Aorta (tissue), 5 donors: ENCODE results near the gene MYG1. TPM values are rescaled to one million over a fixed set of nuclear protein-coding genes. Genes with fewer than 3 reads are reported as not detected.
A peak's percentile ranks its signal among the peaks of the same experiment; 100 is the strongest.

Experiments used
- ATAC-seq: fragments of 200-7000 bp; cut with Tn5 transposase; one replicate; pipeline ENCODE4 v1.9.1; 2022; ENCODE audit warnings: moderate library complexity; ENCODE audit not compliant: low FRiP score
- DNase-seq, 2 donors: peaks; one replicate each; pipeline ENCODE4 v3.0.0-alpha.2; 2020
- H3K27ac ChIP-seq, 2 donors: one replicate each; pipeline ENCODE4 v1.5.1; 2013; ENCODE audit warnings: low read length in 2 of 2, mild to moderate bottlenecking in 2 of 2, moderate library complexity in 2 of 2, control low read depth in 1 of 2, inconsistent platforms in 1 of 2, low read depth in 1 of 2
- H3K27me3 ChIP-seq, 2 donors: one replicate each; pipeline ENCODE4 v1.6.1; 2013; ENCODE audit warnings: control low read depth in 1 of 2, low read length in 1 of 2, mild to moderate bottlenecking in 1 of 2, moderate library complexity in 1 of 2; ENCODE audit not compliant: insufficient read depth in 2 of 2, control insufficient read depth in 1 of 2
- H3K36me3 ChIP-seq, 2 donors: one replicate each; pipeline ENCODE4 v1.6.1; 2013; ENCODE audit warnings: control low read depth in 1 of 2, low read length in 1 of 2, mild to moderate bottlenecking in 1 of 2; ENCODE audit not compliant: insufficient read depth in 2 of 2, control insufficient read depth in 1 of 2
- H3K4me1 ChIP-seq, 2 donors: one replicate each; pipeline ENCODE4 v1.6.1; 2013; ENCODE audit warnings: low read length in 2 of 2, control low read depth in 1 of 2, mild to moderate bottlenecking in 1 of 2, moderate library complexity in 1 of 2; ENCODE audit not compliant: insufficient read depth in 2 of 2, control insufficient read depth in 1 of 2
- H3K4me3 ChIP-seq, 2 donors: one replicate each; pipeline ENCODE4 v1.5.1; 2013; ENCODE audit warnings: low read length in 2 of 2, control low read depth in 1 of 2, mild to moderate bottlenecking in 1 of 2
- H3K9me3 ChIP-seq: one replicate; pipeline ENCODE4 v1.6.1; 2013; ENCODE audit warnings: mild to moderate bottlenecking, low read length; ENCODE audit not compliant: control insufficient read depth
- WGBS, 2 donors: extraction: QIAGEN DNeasy Blood & Tissue Kit; methylation state at CpG; one replicate each; pipeline ENCODE4 v1.1.7; 2013; 5-methylcytosine and 5-hydroxymethylcytosine counted together
- intact Hi-C, 2 donors: fragments of 100-400 bp; cut with DNase I; formaldehyde crosslinking; loops; one replicate each; pipeline versions ENCODE4 v1.14.2 to v1.15.0; 2022
- polyA plus RNA-seq, 2 donors: library from polyadenylated mRNA; stranded (reverse); fragments of 200-250 nt; gene quantifications; one replicate each; pipeline ENCODE4 v1.2.3, GENCODE V29; 2013
- total RNA-seq, 2 donors: library from RNA; stranded (reverse); fragmentation: NEBNext Ultra II Directional; extraction: Animal tissue kit (Norgen Biotek cat#: 25700); gene quantifications; one replicate each; pipeline ENCODE4 v1.2.1, GENCODE V29; 2021
- donor health status: healthy with polysubstance abuse.
- donor health status: Bipolar disorder and iron deficiency.
- donor health status: DM: no; HTN: no; CAD: no.
- donor health status: DM: no; HTN: no; CAD: no.
- donor health status: DM: yes; HTN: yes; CAD: no.

Gene MYG1
- total and polyA plus RNA-seq, 4 donors: 32.7 to 112 (median 41.1) TPM

- no peaks in the 10 kb centered on the region for H3K27me3 ChIP-seq
- DNase-seq (no peak), ATAC-seq (no peak)
- H3K9me3 ChIP-seq: no peaks in the 10 kb centered on the region
- no peaks in the 10 kb centered on the region for H3K4me1 ChIP-seq
- H3K36me3 ChIP-seq: no peaks in the 10 kb centered on the region
- intact Hi-C loops: no loop called here
- WGBS, 2 donors: 42 to 45% methylated on average over 6 of the region's 6 CpGs
- H3K4me3 ChIP-seq: no peak overlapping the region
- no peak overlapping the region for H3K27ac ChIP-seq
Measured at GRCh38 chr12:53338916-53339315, 39.4 kb downstream of the MYG1 start.

GRCh38 chr12:53340398-53340797 is 40.9 kb downstream of the MYG1 start:
- no peak overlapping the region for H3K27ac ChIP-seq
- no peaks in the 10 kb centered on the region for H3K36me3 ChIP-seq
- intact Hi-C loops: no loop called here
- H3K27me3 ChIP-seq: no peaks in the 10 kb centered on the region
- no peak overlapping the region for H3K4me3 ChIP-seq
- H3K9me3 ChIP-seq: no peaks in the 10 kb centered on the region
- no peaks in the 10 kb centered on the region for H3K4me1 ChIP-seq
- ATAC-seq (no peak), DNase-seq (no peak)
- 84 to 85% methylated on average over 9 of the region's 9 CpGs for WGBS, 2 donors

GRCh38 chr12:53343449-53343848 is 44.0 kb downstream of the MYG1 start:
- ATAC-seq: no peak
- DNase-seq: no peak
- intact Hi-C loops: no loop called here
- no peak overlapping the region for H3K27ac ChIP-seq
- 64 to 68% methylated on average over 3 of the region's 3 CpGs for WGBS, 2 donors
- no peaks in the 10 kb centered on the region for H3K27me3 ChIP-seq
- H3K4me1 ChIP-seq: no peaks in the 10 kb centered on the region
- H3K4me3 ChIP-seq: no peak overlapping the region
- H3K36me3 ChIP-seq: no peaks in the 10 kb centered on the region
- no peaks in the 10 kb centered on the region for H3K9me3 ChIP-seq

- Histone ChIP-seq H3K4me3 (no peak overlapping the region), H3K36me3 (no peaks in the 10 kb centered on the region), H3K4me1 (no peaks in the 10 kb centered on the region), H3K27ac (no peak overlapping the region), H3K9me3 (no peaks in the 10 kb centered on the region), H3K27me3 (no peaks in the 10 kb centered on the region)
- ATAC-seq (no peak), DNase-seq (no peak)
- WGBS, 2 donors: 93 to 98% methylated on average over 4 of the region's 4 CpGs
- intact Hi-C loops: no loop called here
Measured at GRCh38 chr12:53343969-53344368, 44.5 kb downstream of the MYG1 start.

- Histone ChIP-seq H3K4me3 (peak overlapping the region; percentile 72 to 76), H3K36me3 (no peaks in the 10 kb centered on the region), H3K9me3 (no peaks in the 10 kb centered on the region), H3K27ac (no peak overlapping the region), H3K27me3 (no peaks in the 10 kb centered on the region), H3K4me1 (no peaks in the 10 kb centered on the region)
- DNase-seq (no peak), ATAC-seq (no peak)
- intact Hi-C loops: no loop called here
- WGBS, 2 donors: 3 to 5% methylated on average over 15 to 19 of the region's 19 CpGs
Measured at GRCh38 chr12:53344487-53344823, 45.0 kb downstream of the MYG1 start.

- H3K27me3 ChIP-seq: no peaks in the 10 kb centered on the region
- intact Hi-C loops: loop anchor here in 1 of 2 donors (1.0 kb wide), 1 partner anchor 18 kb away; no protein-coding TSS in a partner anchor
- H3K4me3 ChIP-seq: peak overlapping the region; percentile 72 to 76
- H3K36me3 ChIP-seq: no peaks in the 10 kb centered on the region
- H3K4me1 ChIP-seq: no peaks in the 10 kb centered on the region
- H3K9me3 ChIP-seq: no peaks in the 10 kb centered on the region
- DNase-seq: peak; percentile 78 to 92
- 0% methylated on average over 41 to 50 of the region's 50 CpGs for WGBS, 2 donors
- peak; percentile 95 for ATAC-seq
- peak overlapping the region; percentile 9 to 64 for H3K27ac ChIP-seq
Measured at GRCh38 chr12:53344824-53345485, 45.5 kb downstream of the MYG1 start.

GRCh38 chr12:53345486-53346188 is 46.1 kb downstream of the MYG1 start:
- no peaks in the 10 kb centered on the region for H3K4me1 ChIP-seq
- no peak overlapping the region for H3K4me3 ChIP-seq
- intact Hi-C loops: loop anchor here in 1 of 2 donors (1.0 kb wide), 1 partner anchor 18 kb away; no protein-coding TSS in a partner anchor
- no peaks in the 10 kb centered on the region for H3K36me3 ChIP-seq
- peak; percentile 36 for ATAC-seq
- H3K9me3 ChIP-seq: no peaks in the 10 kb centered on the region
- no peaks in the 10 kb centered on the region for H3K27me3 ChIP-seq
- WGBS, 2 donors: 16 to 17% methylated on average over 10 of the region's 10 CpGs
- H3K27ac ChIP-seq: peak overlapping the region in 1 of 2 donors; percentile 38
- DNase-seq: no peak

- DNase-seq (no peak), ATAC-seq (no peak)
- Histone ChIP-seq H3K27me3 (no peaks in the 10 kb centered on the region), H3K4me3 (no peak overlapping the region), H3K9me3 (no peaks in the 10 kb centered on the region), H3K27ac (no peak overlapping the region), H3K4me1 (no peaks in the 10 kb centered on the region), H3K36me3 (no peaks in the 10 kb centered on the region)
- intact Hi-C loops: no loop called here
- 93 to 96% methylated on average over 1 of the region's 1 CpG for WGBS, 2 donors
Measured at GRCh38 chr12:53346491-53346890, 47.0 kb downstream of the MYG1 start.

GRCh38 chr12:53347905-53348304 is 48.4 kb downstream of the MYG1 start:
- no peak overlapping the region for H3K27ac ChIP-seq
- no peaks in the 10 kb centered on the region for H3K9me3 ChIP-seq
- intact Hi-C loops: no loop called here
- H3K4me1 ChIP-seq: no peaks in the 10 kb centered on the region
- H3K4me3 ChIP-seq: no peak overlapping the region
- DNase-seq (no peak), ATAC-seq (no peak)
- 85 to 87% methylated on average over 4 of the region's 4 CpGs for WGBS, 2 donors
- no peaks in the 10 kb centered on the region for H3K36me3 ChIP-seq
- no peaks in the 10 kb centered on the region for H3K27me3 ChIP-seq
